Activated CD8-positive, alpha-beta memory T cell treated with anti-CD3 and anti-CD28 coated beads, Interleukin-2, amount 10 ng/mL, durations not matched to agents 7 days and 5 days (primary cell): ENCODE data around the gene TSPOAP1. TPM values are rescaled to one million over a fixed set of nuclear protein-coding genes. Genes with fewer than 3 reads are reported as not detected.
A peak's percentile ranks its signal among the peaks of the same experiment; 100 is the strongest.

Experiments
- ATAC-seq: fragments of 150-1000 bp; cut with Tn5 transposase; one replicate; pipeline ENCODE4 v1.10.0; 2021; ENCODE audit warnings: moderate library complexity
- CTCF ChIA-PET: fragments of 350-600 bp; sonication (Branson Sonifier 250); formaldehyde crosslinking; loops from one replicate; lab custom pipeline; 2021; ENCODE audit warnings: antibody characterized with exemption; lab: Charles Lee
- DNase-seq: peaks from one replicate; pipeline ENCODE4 v3.0.0-alpha.2; 2020
- H3K27ac Mint-ChIP-seq: one replicate; pipeline ENCODE4 v1.8.0; 2021; ENCODE audit warnings: mild to moderate bottlenecking, mixed read lengths
- H3K27me3 Mint-ChIP-seq: one replicate; pipeline ENCODE4 v1.8.0; 2021; ENCODE audit warnings: mixed read lengths
- H3K36me3 Mint-ChIP-seq: one replicate; pipeline ENCODE4 v1.8.0; 2021; ENCODE audit warnings: mild to moderate bottlenecking, mixed read lengths
- H3K4me1 Mint-ChIP-seq: one replicate; pipeline ENCODE4 v1.8.0; 2021; ENCODE audit warnings: mixed read lengths
- H3K4me3 Mint-ChIP-seq: one replicate; pipeline ENCODE4 v1.8.0; 2021; ENCODE audit warnings: mild to moderate bottlenecking, moderate library complexity, mixed read lengths
- H3K9me3 Mint-ChIP-seq: one replicate; pipeline ENCODE4 v1.8.0; 2022; ENCODE audit warnings: low read depth, mixed read lengths
- total RNA-seq, 2 experiments: library from RNA; stranded (reverse); gene quantifications; one replicate each; pipeline ENCODE4 v1.2.3, GENCODE V29; 2021

TSPOAP1 gene
- total RNA-seq, 2 experiments from 2014 or later = 25.6 to 66.3 TPM

DNA sequence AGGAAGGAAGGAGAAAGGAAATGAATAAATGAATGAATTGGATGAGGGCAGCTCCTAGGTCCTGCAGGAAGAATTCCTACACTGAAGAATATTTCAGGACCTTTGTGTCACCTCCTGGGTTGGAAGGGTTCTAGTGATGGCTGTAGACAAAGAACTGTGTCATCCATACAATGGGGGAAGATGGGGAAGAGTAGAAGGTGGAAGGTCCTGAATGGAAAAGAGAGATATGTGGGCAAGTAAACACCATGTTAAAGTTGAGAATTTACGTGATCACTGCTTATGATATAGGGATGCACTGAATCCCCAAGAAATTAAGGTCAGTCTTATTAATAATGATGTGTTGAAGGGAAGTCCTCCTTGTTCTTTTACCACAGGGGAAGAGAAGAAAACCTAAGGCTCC is 27.6 kb upstream of the TSPOAP1 start:
- Mint-ChIP-seq H3K9me3 (no peaks in the 10 kb centered on the region), H3K4me3 (no peak overlapping the region), H3K4me1 (peaks cover 19% of the 10 kb centered on the region), H3K36me3 (peaks cover 13% of the 10 kb centered on the region), H3K27ac (no peak overlapping the region), H3K27me3 (no peaks in the 10 kb centered on the region)
- DNase-seq (no peak), ATAC-seq (no peak)
- CTCF ChIA-PET = interaction anchor here (1.9 kb wide), 1 partner anchor 39 kb away, joined by 6 read pairs; no protein-coding TSS in a partner anchor

DNA sequence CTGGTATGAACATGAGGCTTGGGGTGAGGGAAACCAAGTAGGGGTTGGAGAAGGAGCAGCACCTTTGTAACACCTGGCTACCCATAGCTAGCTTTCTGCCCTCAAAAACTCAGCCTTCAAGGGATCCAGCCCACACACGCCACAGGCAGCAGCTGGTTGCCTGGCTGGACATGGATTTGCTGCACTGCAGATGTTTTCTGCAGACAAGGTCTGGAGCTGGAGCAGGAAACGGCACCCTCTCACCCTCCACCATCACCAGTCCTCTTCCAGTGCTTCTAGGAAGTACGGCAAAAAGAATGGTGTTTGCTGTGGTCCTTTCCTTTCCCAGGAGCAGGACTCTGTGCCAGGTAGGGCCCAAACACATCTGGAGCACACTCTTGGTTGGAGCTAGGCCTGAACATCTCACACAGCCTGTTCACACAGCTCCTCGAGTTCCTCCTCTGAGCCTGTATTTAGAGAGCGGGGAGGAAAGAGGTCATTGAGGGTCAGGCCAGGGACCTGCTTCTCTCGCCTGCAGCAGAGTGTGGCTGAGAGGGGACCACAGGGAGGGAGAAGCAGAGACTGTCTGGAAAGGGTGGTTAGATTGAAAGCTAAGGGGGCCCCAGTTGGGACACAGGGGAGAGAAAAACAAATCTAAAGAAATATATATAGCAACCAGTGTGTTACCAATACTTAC is 26.1 kb upstream of the TSPOAP1 start:
- Mint-ChIP-seq H3K27ac (no peak overlapping the region), H3K36me3 (peaks cover 18% of the 10 kb centered on the region), H3K4me3 (no peak overlapping the region), H3K9me3 (no peaks in the 10 kb centered on the region), H3K4me1 (peaks cover 26% of the 10 kb centered on the region), H3K27me3 (no peaks in the 10 kb centered on the region)
- ATAC-seq (no peak), DNase-seq (no peak)
- CTCF ChIA-PET = interaction anchor here (1.6 to 4.9 kb wide), 3 partner anchors 10 to 105 kb away, joined by 6 to 20 read pairs (median 19); partner anchors contain the start of gene RNF43

DNA sequence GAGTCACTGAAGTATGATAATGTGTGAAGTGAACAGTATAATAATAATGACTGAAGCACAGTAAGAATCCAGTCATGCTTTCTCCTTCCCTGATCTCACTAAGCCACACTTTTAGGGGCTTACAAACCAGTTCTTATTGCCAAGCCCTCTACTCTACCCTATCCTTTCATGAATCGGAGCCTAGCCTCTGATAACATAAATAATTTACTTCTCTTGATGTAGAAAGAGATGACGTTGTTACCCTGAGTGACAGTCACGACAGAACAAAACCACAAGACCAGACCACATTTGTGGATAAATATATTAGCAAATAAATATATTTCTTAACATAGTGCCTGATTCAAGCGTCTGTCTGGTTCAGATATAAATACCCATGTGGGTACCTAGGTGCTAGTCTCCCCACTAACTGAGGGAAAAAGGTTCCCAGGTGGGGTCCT is 24.8 kb upstream of the TSPOAP1 start:
- Mint-ChIP-seq H3K36me3 (peaks cover 31% of the 10 kb centered on the region), H3K9me3 (no peaks in the 10 kb centered on the region), H3K27ac (peak overlapping the region; percentile 96), H3K27me3 (no peaks in the 10 kb centered on the region), H3K4me3 (peak overlapping the region; percentile 98), H3K4me1 (peaks cover 38% of the 10 kb centered on the region)
- ATAC-seq (no peak), DNase-seq (no peak)
- CTCF ChIA-PET = interaction anchor here (1.4 to 4.9 kb wide), 5 partner anchors 9 to 80 kb away, joined by 4 to 69 read pairs (median 20); partner anchors contain the start of gene RNF43

DNA sequence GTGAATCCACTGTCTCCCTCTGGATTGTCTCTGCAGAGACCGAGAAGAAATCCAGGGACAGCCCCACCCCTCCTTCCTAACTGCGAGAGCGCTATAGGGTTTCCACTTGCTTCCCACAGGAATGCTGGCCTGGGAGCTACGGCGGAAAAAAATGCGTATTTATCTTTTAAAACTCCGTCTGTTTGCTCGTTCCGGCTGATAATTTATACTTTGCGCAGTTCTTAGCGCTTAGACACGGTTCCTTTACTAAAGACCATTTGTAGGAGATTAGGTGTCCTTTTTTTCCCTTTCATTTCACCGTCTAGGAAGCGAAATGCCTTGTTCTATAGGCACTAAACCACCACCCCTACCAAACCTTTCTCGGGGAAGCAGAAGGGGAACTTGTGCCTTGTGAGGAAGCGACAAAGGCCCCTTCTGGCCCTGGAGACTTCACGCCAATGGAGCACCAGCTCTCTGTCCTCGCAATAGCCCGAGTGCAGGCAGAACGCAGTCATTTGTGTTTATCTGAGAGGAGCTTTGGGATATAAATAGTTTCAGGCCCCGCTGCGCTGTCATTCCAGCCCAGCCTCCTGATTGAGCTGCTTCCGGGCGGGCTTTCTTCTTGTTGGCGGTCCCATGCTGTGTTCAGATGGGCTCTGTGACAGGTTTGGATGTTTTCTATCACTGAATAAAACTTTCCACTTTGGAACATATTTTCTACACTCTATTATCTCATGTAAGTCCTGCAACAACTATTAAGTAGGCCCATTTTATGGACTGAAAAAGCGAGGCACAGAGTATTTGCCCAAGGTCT is 24.2 kb upstream of the TSPOAP1 start:
- Mint-ChIP-seq H3K9me3 (no peaks in the 10 kb centered on the region), H3K27me3 (no peaks in the 10 kb centered on the region), H3K36me3 (peaks cover 37% of the 10 kb centered on the region), H3K4me3 (peak overlapping the region; percentile 98), H3K27ac (peak overlapping the region; percentile 96), H3K4me1 (peaks cover 44% of the 10 kb centered on the region)
- DNase-seq (peak; percentile 63), ATAC-seq (no peak)
- CTCF ChIA-PET = interaction anchor here (1.1 to 4.9 kb wide), 13 partner anchors 8 to 135 kb away, joined by 3 to 69 read pairs (median 5); partner anchors contain the start of genes HSF5, RNF43 and TSPOAP1

DNA sequence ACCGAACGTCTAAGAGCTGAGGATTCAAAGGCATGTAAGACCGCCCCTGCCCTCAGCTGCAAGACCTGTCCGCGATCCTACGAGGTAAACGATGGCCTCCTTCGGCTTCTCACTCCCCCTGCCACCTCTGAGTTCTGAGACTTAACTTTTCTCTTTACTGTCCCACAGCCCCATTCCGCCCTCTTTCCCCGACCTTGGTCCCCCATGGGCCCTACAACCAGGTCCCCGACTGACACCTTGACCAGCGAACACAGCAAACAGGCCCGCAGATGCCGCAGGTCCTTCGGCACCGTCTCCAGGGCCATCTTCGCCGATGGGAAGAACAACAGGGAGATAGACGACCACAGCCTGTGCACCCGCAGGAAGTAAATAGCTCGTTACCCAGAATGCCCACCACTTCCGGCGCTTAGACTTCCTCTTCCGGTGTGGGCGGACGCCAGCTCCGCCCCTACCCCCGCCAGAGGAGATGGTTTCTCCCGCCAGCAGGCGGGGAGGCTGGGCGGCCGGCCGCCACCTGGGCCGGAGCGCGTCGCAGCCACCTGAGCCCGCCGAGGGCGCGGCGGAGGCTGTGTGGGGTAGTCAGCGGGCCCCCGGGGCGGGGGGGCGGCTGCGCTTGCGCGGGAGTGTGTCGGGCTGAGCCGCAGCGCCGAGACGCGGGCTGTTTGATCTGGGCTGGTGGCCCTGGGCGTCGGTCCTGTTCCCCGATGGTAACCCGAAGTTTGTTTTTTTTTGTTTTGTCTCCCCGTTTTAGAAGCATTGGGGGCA is 23.4 kb upstream of the TSPOAP1 start, which contains the start of gene SUPT4H1:
TSS of gene SUPT4H1 (minus strand) at position 371 of the 765 bp plus-strand sequence. CDS start at position 305, 66 bp downstream.
- Mint-ChIP-seq H3K27ac (peak within 1 kb of the TSS; percentile 96), H3K27me3 (no peaks in the 10 kb centered on the region), H3K9me3 (no peaks in the 10 kb centered on the region), H3K4me3 (peak within 1 kb of the TSS; percentile 98), H3K36me3 (peaks cover 45% of the 10 kb centered on the region), H3K4me1 (peaks cover 52% of the 10 kb centered on the region)
- ATAC-seq (peak; percentile 92), DNase-seq (peak; percentile 93)
- CTCF ChIA-PET = interaction anchor here (1.1 to 4.9 kb wide), 17 partner anchors 8 to 136 kb away, joined by 3 to 69 read pairs (median 5); partner anchors contain the start of genes HSF5, RNF43 and TSPOAP1

DNA sequence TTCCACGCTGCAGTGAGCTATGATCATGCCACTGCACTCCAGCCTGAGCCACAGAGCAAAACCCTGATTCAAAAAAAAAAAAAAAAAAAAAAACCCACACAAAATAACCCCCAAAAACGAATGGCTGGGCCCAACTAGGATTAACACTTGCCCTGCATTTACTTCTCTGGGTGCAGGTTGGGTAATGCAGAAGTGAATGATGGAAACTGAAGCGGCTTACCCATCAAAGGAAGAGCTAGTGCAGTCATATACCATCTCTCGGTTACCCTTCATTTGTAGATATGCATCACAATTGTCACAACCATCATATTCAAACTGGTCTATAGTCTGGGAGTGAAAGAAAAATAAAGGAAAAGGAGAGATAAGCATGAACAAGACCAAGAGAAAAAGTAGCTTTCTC is 22.6 kb upstream of the TSPOAP1 start:
- H3K4me1 Mint-ChIP-seq = peaks cover 59% of the 10 kb centered on the region
- no peaks in the 10 kb centered on the region for H3K9me3 Mint-ChIP-seq
- peak overlapping the region; percentile 98 for H3K4me3 Mint-ChIP-seq
- DNase-seq (no peak), ATAC-seq (no peak)
- peak overlapping the region; percentile 96 for H3K27ac Mint-ChIP-seq
- H3K36me3 Mint-ChIP-seq = peaks cover 51% of the 10 kb centered on the region
- no peaks in the 10 kb centered on the region for H3K27me3 Mint-ChIP-seq
- CTCF ChIA-PET = interaction anchor here (0.9 to 4.9 kb wide), 15 partner anchors 9 to 103 kb away, joined by 3 to 69 read pairs (median 5); partner anchors contain the start of genes RNF43 and TSPOAP1

DNA sequence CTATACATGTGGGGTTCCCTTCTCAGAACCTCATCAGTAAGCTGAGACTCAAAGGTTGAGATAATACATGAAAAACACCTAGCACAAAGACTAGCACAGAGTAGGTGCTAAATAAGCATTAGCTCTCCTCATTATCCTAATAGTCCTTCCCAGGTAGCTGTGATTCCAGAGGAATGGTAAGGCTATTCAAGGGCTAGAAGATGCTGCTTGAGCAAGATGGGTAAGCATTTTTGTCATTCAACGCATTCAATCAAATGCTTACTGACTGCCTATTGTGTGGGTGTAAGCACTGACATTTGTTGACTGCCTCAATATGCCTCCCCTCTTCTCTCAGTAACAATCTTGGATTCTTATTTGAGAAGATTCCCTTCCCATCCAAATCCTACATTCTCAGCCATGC is 19.4 kb upstream of the TSPOAP1 start:
- Mint-ChIP-seq H3K27me3 (no peaks in the 10 kb centered on the region), H3K4me3 (no peak overlapping the region), H3K4me1 (peaks cover 82% of the 10 kb centered on the region), H3K27ac (no peak overlapping the region), H3K36me3 (peaks cover 75% of the 10 kb centered on the region), H3K9me3 (no peaks in the 10 kb centered on the region)
- no peak for DNase-seq
- CTCF ChIA-PET = interaction anchor here (2.8 kb wide), 1 partner anchor 31 kb away, joined by 18 read pairs; no protein-coding TSS in a partner anchor
- no peak for ATAC-seq

DNA sequence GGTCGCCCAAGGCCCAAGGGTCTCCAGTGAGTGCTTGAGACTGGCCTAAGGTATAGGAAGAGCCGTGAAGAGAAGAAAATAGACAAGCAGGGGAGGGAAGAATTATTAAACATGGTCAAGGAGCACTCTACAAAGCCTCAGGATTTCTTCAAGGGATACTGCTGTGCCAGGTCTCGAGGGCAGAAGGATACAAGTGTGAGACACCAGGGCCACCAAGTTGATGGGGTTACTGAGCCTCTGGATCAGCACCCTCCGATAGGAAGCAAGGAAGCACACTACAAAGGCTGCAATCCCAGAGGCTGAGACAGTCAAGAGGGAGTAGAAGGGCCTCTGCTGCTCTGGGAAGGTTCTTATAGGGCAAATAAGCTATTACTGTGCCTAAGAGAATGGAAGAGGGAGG is 16.9 kb upstream of the TSPOAP1 start:
- H3K4me1 Mint-ChIP-seq = peaks cover 89% of the 10 kb centered on the region
- no peaks in the 10 kb centered on the region for H3K9me3 Mint-ChIP-seq
- DNase-seq = no peak
- peak overlapping the region; percentile 98 for H3K27ac Mint-ChIP-seq
- CTCF ChIA-PET = interaction anchor here (0.9 to 6.6 kb wide), 16 partner anchors 8 to 145 kb away, joined by 3 to 136 read pairs (median 10); partner anchors contain the start of genes RNF43, SUPT4H1 and TSPOAP1
- H3K36me3 Mint-ChIP-seq = peaks cover 86% of the 10 kb centered on the region
- ATAC-seq = no peak
- no peaks in the 10 kb centered on the region for H3K27me3 Mint-ChIP-seq
- peak overlapping the region; percentile 83 for H3K4me3 Mint-ChIP-seq

DNA sequence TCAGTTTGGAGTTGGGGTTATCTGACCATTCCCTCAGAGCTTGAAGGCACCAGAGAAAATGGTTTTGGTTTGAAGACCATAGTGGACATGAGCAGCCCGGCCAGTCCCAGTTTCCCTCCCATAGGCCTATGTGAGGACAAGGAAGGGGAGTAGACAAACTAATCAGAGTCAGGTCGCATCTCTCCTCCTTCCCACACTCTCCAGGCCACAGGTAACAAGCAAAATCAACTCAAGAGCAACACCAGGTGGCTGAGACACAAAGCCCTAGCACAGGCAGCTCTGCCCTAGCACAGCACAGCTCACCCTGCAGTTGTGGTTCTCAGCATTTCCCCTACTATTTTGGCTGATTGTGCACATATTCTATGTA is 16.2 kb upstream of the TSPOAP1 start:
- Mint-ChIP-seq H3K27me3 (no peaks in the 10 kb centered on the region), H3K36me3 (peaks cover 92% of the 10 kb centered on the region), H3K9me3 (no peaks in the 10 kb centered on the region), H3K4me1 (peaks cover 92% of the 10 kb centered on the region), H3K27ac (peak overlapping the region; percentile 98), H3K4me3 (peak overlapping the region; percentile 83)
- ATAC-seq (peak; percentile 67), DNase-seq (peak; percentile 87)
- CTCF ChIA-PET = interaction anchor here (0.7 to 6.6 kb wide), 17 partner anchors 9 to 338 kb away, joined by 3 to 136 read pairs (median 6); partner anchors contain the start of genes RNF43, SRSF1, SUPT4H1 and TSPOAP1

DNA sequence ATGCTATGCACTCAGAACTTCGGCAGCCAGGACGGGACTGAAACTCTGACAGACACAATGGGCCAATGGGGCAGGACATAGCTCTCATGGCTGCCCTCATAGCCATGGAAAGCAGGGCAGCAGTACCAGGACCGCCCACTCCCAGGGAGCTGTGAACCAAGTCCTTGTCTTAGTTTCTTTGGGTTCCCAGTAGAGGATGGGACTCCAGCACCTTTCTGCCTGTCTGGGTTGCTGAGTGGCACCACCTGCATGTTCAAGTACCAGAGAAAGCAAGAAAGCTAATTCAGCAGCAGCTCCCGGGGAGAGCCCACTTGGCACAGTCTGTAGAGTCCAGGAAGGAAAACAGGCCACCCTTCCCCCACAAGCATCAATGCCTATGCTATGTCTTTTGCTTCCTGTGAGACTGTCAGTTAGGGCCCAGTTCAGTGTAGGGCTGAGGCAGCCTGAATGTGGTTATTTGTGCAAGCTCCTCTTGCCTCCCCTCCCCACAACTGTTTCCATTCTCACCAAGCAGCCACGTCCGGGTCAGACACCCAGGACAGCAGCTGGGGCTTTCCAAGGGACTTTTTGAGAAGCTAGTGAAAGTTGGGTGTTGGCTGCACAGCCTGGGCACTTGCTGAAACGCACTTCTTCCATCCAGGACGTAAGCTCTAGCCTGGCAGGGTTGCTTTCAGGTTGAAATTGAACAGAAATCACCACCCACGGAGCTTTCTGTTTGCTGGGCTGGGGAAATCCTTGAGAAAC is 15.6 kb upstream of the TSPOAP1 start:
- Mint-ChIP-seq H3K4me1 (peaks cover 87% of the 10 kb centered on the region), H3K27ac (peak overlapping the region; percentile 98), H3K9me3 (no peaks in the 10 kb centered on the region), H3K4me3 (peak overlapping the region; percentile 83), H3K27me3 (no peaks in the 10 kb centered on the region), H3K36me3 (peaks cover 91% of the 10 kb centered on the region)
- ATAC-seq (peak; percentile 75), DNase-seq (peak; percentile 97)
- CTCF ChIA-PET = interaction anchor here (0.7 to 6.6 kb wide), 18 partner anchors 10 to 337 kb away, joined by 3 to 136 read pairs (median 5); partner anchors contain the start of genes RNF43, SRSF1, SUPT4H1 and TSPOAP1

DNA sequence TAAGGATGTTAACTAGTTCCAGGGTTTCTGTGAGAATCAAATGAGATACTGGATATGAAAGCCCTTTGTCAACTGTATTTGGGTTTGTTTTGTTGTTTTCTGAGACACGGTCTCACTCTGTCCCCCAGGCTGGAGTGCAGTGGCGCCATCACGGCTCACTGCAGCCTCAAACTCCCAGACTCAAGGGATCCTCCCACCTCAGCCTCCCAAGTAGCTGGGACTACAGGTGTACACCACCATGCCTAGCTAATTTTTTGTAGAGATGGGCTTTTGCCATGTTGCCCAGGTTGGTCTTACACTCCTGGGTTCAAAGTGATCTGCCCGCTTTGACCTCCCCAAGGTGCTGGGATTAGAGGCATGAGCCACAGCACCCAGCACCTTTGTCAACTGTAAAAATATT is 14.5 kb upstream of the TSPOAP1 start:
- ATAC-seq (no peak), DNase-seq (no peak)
- H3K4me1 Mint-ChIP-seq = peaks cover 76% of the 10 kb centered on the region
- H3K36me3 Mint-ChIP-seq = peaks cover 85% of the 10 kb centered on the region
- CTCF ChIA-PET = interaction anchor here (1.6 to 6.6 kb wide), 9 partner anchors 8 to 93 kb away, joined by 5 to 136 read pairs (median 17); partner anchors contain the start of genes RNF43, SUPT4H1 and TSPOAP1
- peak overlapping the region; percentile 98 for H3K27ac Mint-ChIP-seq
- no peaks in the 10 kb centered on the region for H3K27me3 Mint-ChIP-seq
- H3K4me3 Mint-ChIP-seq = peak overlapping the region; percentile 83
- H3K9me3 Mint-ChIP-seq = no peaks in the 10 kb centered on the region
